GM18498 (cell line): ENCODE measurements around the gene PLCB1.

ENCODE experiments used
- ATAC-seq: cut with Tn5 transposase; IDR thresholded peaks from one replicate; pipeline ENCODE4 v1.9.1; 2021; ENCODE audit warnings: mild to moderate bottlenecking, moderate library complexity; ENCODE audit not compliant: unreplicated experiment

Gene PLCB1

GRCh38 chr20:8903655-8904605 lies 771.9 kb downstream of the PLCB1 start:
- no peak for ATAC-seq

GRCh38 chr20:8909596-8909995 lies 777.5 kb downstream of the PLCB1 start:
- no peak for ATAC-seq

DNA sequence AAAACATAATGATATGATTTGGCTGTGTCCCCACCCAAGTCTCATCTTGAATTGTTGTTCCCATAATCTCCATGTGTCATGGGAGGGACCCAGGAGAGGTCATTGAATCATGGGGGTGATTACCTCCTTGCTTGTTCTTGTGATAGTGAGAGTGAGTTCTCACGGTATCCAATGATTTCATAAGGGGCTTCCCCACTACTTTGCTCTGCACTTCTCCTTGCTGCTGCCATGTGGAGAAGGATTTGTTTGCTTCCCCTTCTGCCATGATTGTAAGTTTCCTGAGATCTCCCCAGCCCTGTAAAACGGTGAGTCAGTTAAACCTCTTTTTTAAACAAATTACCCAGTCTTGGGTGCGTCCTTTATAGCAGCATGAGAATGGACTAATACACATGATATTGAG lies 780.0 kb downstream of the PLCB1 start:
- ATAC-seq, result no peak

DNA sequence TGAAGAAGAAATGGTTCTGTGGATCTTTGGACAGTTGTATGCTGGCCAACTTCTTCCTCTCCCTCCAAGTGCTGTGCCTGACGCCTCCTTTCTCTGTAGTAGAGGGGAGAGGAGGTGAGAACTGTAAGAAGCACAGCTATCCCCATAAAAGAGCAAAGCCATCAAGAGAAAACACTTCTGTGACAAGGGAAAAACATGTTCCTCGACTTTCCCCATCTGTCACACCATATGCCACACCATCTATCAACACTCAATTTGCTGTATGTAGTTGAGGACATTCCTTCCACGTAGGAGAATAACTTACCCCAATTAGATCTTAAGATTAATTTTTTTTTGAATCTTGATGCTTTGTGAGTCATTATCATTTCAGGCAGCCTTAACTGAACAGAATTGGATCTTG lies 780.7 kb downstream of the PLCB1 start:
- no peak for ATAC-seq

GRCh38 chr20:8913456-8913855 lies 781.4 kb downstream of the PLCB1 start:
- no peak for ATAC-seq

GRCh38 chr20:8914421-8914820 lies 782.4 kb downstream of the PLCB1 start:
- ATAC-seq, result no peak

GRCh38 chr20:8917084-8917483 lies 785.0 kb downstream of the PLCB1 start:
- no peak for ATAC-seq

- no peak for ATAC-seq
Measured at GRCh38 chr20:8918145-8918544, 786.1 kb downstream of the PLCB1 start.

DNA sequence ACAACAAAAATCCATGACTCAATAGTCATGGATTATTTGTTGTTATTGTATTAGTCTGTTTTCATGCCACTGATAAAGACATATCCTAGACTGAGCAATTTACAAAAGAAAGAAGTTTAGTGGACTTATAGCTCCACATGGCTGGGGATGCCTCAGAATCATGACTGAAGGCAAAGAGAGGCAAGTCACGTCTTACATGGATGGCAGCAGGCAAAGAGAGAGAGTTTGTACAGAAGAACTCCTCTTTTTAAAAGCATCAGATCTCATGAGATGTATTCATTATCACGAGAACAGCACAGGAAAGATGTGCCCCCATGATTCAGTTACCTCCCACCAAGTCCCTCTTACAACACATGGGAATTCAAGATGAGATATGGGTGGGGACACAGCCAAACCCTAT lies 792.5 kb downstream of the PLCB1 start:
- ATAC-seq, result no peak

DNA sequence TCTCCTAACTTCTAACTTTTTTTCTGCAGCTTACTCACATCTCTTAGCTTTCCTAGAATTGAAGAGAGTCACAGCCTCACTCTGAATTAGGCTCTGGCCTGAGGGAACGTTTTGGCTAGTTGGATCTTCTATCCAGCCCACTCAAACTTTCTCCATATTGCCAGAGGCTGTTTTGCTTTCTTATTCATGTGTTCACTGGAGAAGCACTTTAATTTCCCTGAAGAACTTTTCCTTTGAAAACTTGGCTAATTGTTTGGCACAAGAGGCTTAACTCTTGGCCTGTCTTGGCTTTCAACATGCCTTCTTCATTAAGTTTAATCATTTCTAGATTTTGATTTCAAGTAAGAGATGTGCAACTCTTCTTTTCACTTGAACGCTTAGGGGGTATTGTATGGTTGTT lies 798.7 kb downstream of the PLCB1 start:
- no peak for ATAC-seq

DNA sequence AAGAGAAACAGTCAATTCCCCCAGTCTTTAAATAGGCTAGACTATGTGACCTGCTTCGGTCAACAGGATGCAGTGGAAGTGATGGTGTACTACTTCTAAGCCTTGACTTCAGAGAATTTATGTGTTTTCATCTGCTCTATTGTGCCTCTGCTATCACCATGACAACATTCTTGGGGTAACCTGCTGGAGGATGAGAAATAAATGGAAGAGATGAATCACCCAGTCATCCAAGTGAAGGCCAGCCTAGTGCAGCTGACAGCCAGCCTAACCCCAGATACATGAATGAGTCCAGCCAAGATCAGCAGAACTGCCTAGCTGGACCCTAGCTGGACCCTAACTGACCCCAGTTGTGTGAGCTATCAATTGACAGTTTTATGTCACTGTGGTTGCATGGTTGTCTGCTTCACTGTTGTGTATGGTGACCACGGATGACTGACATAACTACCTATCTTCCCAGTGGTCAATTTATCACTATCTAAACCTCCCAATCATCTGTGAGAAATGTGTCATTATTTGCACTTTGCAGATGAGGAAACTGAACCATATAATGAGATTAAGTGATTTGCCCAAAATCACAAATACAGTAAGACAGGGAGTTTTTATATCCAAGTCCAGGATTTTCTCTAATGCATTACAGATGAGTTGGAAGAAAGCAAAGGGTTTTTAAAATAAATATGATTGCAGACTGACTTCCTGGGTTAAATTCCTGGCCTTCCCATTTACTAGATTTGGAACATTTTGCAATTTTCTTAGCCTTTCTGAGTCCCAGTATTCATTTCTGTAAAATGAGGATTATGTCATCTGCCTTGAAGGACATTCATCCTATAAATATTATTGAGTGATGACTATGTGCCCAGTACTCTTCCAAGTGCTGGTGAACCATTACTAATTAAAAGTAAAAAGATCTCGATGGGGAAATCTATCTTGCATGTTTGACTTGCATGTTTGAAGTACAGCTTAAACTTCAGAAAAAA lies 800.4 kb downstream of the PLCB1 start:
- no peak for ATAC-seq

DNA sequence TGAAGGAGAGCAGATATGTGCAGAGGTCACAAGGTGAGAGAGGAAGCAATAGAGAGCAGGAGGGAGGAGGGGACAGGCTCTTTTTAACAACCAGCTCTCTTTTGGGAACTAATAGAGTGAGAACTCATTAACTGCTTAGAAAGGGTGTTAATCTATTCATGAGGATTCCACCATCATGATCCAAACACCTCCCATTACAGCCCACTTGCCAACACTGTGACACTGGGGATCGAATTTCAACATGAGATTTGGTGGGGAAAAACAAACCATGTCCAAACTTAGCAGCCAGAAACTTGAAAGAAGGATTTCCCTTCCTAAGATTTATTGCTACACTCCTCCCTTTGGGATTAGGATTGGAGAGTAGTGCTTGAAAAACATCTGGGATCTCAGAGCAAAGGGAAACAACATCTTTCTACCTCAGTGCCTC lies 801.3 kb downstream of the PLCB1 start:
- ATAC-seq, result no peak

DNA sequence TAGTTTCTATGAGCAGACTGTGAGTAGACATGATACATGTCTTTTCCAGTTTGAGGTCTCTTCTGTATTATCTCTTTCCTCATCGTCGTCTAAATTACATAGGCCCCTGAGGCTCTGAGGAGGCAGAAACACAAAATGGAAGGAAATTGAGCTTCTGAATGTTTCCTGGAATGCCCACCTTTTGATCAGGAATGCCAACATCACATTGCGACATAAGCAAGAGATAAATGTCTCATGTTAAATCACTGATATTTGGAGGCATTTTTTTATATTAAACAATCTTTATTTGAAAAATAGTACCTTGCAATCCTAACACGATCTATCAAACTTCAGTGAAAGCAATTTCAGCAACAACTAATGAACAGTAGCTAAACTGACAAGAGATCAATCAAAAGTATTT lies 802.3 kb downstream of the PLCB1 start:
- ATAC-seq, result no peak
